GM12891 (cell line): ENCODE results near the gene HOTAIR.

Source experiments
- PAX5 ChIP-seq: IDR thresholded peaks from 2 replicates; pipeline ENCODE4 v1.6.1; 2011; ENCODE audit warnings: low read length, moderate library complexity, mild to moderate bottlenecking; ENCODE audit not compliant: insufficient read depth, severe bottlenecking
- POLR2A ChIP-seq: IDR thresholded peaks from 2 replicates; pipeline ENCODE4 v1.6.1; 2011; ENCODE audit warnings: low read depth, low read length, control low read depth
- POLR2AphosphoS5 ChIP-seq: IDR thresholded peaks from 2 replicates; pipeline ENCODE4 v1.6.1; 2011; ENCODE audit warnings: low read depth, low read length, control low read depth
- POU2F2 ChIP-seq: IDR thresholded peaks from 2 replicates; pipeline ENCODE4 v1.6.1; 2011; ENCODE audit warnings: low read depth, mild to moderate bottlenecking, control low read depth, low read length, moderate library complexity
- SPI1 ChIP-seq: IDR thresholded peaks from 2 replicates; pipeline ENCODE4 v1.6.1; 2011; ENCODE audit warnings: low read depth, low read length, control low read depth
- TAF1 ChIP-seq: IDR thresholded peaks from 2 replicates; pipeline ENCODE4 v1.6.1; 2011; ENCODE audit warnings: low read depth, low read length, control low read depth

DNA sequence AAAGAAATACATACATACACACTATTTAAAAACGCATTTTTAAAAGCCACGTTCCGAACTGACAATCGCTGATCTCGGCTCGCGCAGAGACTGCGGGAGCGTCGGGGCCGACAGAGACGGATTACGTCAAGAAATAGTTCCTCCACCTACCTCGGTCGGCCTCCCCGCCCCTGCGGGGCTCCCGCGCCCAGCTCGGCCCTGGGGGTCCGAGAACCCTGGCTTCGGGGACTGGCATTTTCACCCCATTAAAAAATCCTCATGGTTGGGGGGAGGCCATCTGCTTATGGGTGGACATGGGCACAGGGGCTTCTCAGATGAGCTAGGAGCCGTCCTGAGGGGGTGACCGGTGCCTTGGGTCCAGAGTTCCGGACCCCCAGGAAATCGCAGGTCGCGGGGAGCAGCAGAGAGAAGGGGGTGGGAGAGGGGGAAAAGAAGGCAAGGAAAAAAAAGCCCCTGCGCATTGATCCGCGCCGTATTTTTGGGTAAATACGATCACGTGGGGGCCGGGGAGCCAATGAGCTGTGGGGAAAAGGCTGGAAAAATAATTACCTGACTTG lies 24.9 kb upstream of the HOTAIR start:
- no peak for TF ChIP-seq POLR2A
- no peak for TF ChIP-seq POU2F2
- TF ChIP-seq POLR2AphosphoS5 = no peak
- no peak for TF ChIP-seq SPI1
- TF ChIP-seq TAF1 = no peak
- no peak for TF ChIP-seq PAX5
